ENCODE measurements around the gene PTK6.

The PTK6 gene

GRCh38 chr20:63499338-63499969, 37.7 kb downstream of the PTK6 start:
- ChIA-PET CTCF (no interaction called here), POLR2A (no interaction called here)
- DNase-seq (ENCODE audit: extremely low spot score): peak; percentile 50
- TF ChIP-seq CTBP1 (IDR thresholded peaks at IDR 0.05; ENCODE audit: borderline replicate concordance): no peak
- no peak for TF ChIP-seq ZNF384 (IDR thresholded peaks at IDR 0.05)
- no peak for TF ChIP-seq SUZ12 (IDR thresholded peaks at IDR 0.05)
- no peak for TF ChIP-seq TARDBP (IDR thresholded peaks at IDR 0.05)
- no peak for TF ChIP-seq LEF1 (IDR thresholded peaks at IDR 0.05; ENCODE audit: borderline replicate concordance)
- TF ChIP-seq HDGF (IDR thresholded peaks at IDR 0.05; ENCODE audit: borderline replicate concordance): no peak
- no peak for TF ChIP-seq FOXM1 (IDR thresholded peaks at IDR 0.05; ENCODE audit: borderline replicate concordance)
- TF ChIP-seq BHLHE40 (IDR thresholded peaks at IDR 0.05; ENCODE audit: borderline replicate concordance): no peak
- TF ChIP-seq L3MBTL2 (conservative IDR thresholded peaks at IDR 0.05): no peak
- no peak for TF ChIP-seq PKNOX1 (IDR thresholded peaks at IDR 0.05)
- TF ChIP-seq ELF4 (IDR thresholded peaks at IDR 0.05): no peak
- no peak for TF ChIP-seq NFRKB (IDR thresholded peaks at IDR 0.05)
- no peak for TF ChIP-seq SP1 (IDR thresholded peaks at IDR 0.05)
- no peak for TF ChIP-seq FOXK2 (IDR thresholded peaks at IDR 0.05)

- ChIA-PET CTCF (no interaction called here), POLR2A (no interaction called here)
- DNase-seq (ENCODE audit: extremely low spot score): peak; percentile 68
- TF ChIP-seq PKNOX1 (IDR thresholded peaks at IDR 0.05) (no peak), FOXM1 (IDR thresholded peaks at IDR 0.05; ENCODE audit: borderline replicate concordance) (0 out of 2 replicates have a peak, but pooled peaks have one; percentile 22), CTBP1 (IDR thresholded peaks at IDR 0.05; ENCODE audit: borderline replicate concordance) (no peak)
Measured at GRCh38 chr20:63498960-63499337, 38.2 kb downstream of the PTK6 start, which contains the start of gene EEF1A2. TSS of gene EEF1A2 (minus strand) at chr20:63499083. CDS start at chr20:63497763, 1,320 bp downstream.

GRCh38 chr20:63497946-63498935, 38.9 kb downstream of the PTK6 start:
- DNase-seq (ENCODE audit: extremely low spot score): no peak
- TF ChIP-seq CTBP1 (IDR thresholded peaks at IDR 0.05; ENCODE audit: borderline replicate concordance) (no peak), TARDBP (IDR thresholded peaks at IDR 0.05) (no peak), FOXA1 (IDR thresholded peaks at IDR 0.05) (no peak), FOXM1 (IDR thresholded peaks at IDR 0.05; ENCODE audit: borderline replicate concordance) (no peak), ARNT (IDR thresholded peaks at IDR 0.05) (no peak), ZNF384 (IDR thresholded peaks at IDR 0.05) (no peak), NFRKB (IDR thresholded peaks at IDR 0.05) (no peak), ELF4 (IDR thresholded peaks at IDR 0.05) (no peak)
- ChIA-PET POLR2A (interaction anchor here (2.9 kb wide), 1 partner anchor 23 kb away, joined by 26 read pairs; the partner anchor contains the start of gene PPDPF), CTCF (no interaction called here)

- ChIA-PET POLR2A (interaction anchor here (0.6 to 2.9 kb wide), 3 partner anchors 24 to 33 kb away, joined by 3 to 26 read pairs (median 3); partner anchors contain the start of gene PPDPF), CTCF (interaction anchor here (0.7 to 1.8 kb wide), 4 partner anchors 20 to 27 kb away, joined by 3 to 5 read pairs (median 5); partner anchors contain the start of gene PPDPF)
- TF ChIP-seq FOXA1 (IDR thresholded peaks at IDR 0.05) (no peak), FOXM1 (IDR thresholded peaks at IDR 0.05; ENCODE audit: borderline replicate concordance) (no peak), HDGF (IDR thresholded peaks at IDR 0.05; ENCODE audit: borderline replicate concordance) (no peak), TARDBP (IDR thresholded peaks at IDR 0.05) (no peak), ZNF384 (IDR thresholded peaks at IDR 0.05) (no peak), BHLHE40 (IDR thresholded peaks at IDR 0.05; ENCODE audit: borderline replicate concordance) (no peak), CTBP1 (IDR thresholded peaks at IDR 0.05; ENCODE audit: borderline replicate concordance) (no peak), ELF4 (IDR thresholded peaks at IDR 0.05) (no peak), SP1 (IDR thresholded peaks at IDR 0.05) (no peak), FOXK2 (IDR thresholded peaks at IDR 0.05) (no peak), PKNOX1 (IDR thresholded peaks at IDR 0.05) (no peak), ARNT (IDR thresholded peaks at IDR 0.05) (no peak), NFRKB (IDR thresholded peaks at IDR 0.05) (no peak), LEF1 (IDR thresholded peaks at IDR 0.05; ENCODE audit: borderline replicate concordance) (no peak), L3MBTL2 (conservative IDR thresholded peaks at IDR 0.05) (no peak), SUZ12 (IDR thresholded peaks at IDR 0.05) (no peak)
- no peak for DNase-seq (ENCODE audit: extremely low spot score)
Measured at GRCh38 chr20:63497138-63497945, 39.8 kb downstream of the PTK6 start.

GRCh38 chr20:63496596-63497120, 40.5 kb downstream of the PTK6 start:
- DNase-seq (ENCODE audit: extremely low spot score): no peak
- ChIA-PET CTCF (interaction anchor here (0.7 to 1.8 kb wide), 12 partner anchors 12 to 187 kb away, joined by 3 to 6 read pairs (median 4); partner anchors contain the start of gene PPDPF), POLR2A (interaction anchor here (0.6 to 2.9 kb wide), 5 partner anchors 25 to 162 kb away, joined by 3 to 26 read pairs (median 3); partner anchors contain the start of gene PPDPF)
- TF ChIP-seq PKNOX1 (IDR thresholded peaks at IDR 0.05) (no peak), CTBP1 (IDR thresholded peaks at IDR 0.05; ENCODE audit: borderline replicate concordance) (no peak), SP1 (IDR thresholded peaks at IDR 0.05) (no peak), ELF4 (IDR thresholded peaks at IDR 0.05) (no peak), ZNF384 (IDR thresholded peaks at IDR 0.05) (no peak), FOXA1 (IDR thresholded peaks at IDR 0.05) (no peak)
